Astrocyte (in vitro differentiated cells and primary cell): Measurements from ENCODE around the gene PLD4.

ENCODE experiments used
- EZH2 ChIP-seq: IDR thresholded peaks from 2 replicates; pipeline ENCODE4 v1.6.1; 2012; ENCODE audit warnings: mild to moderate bottlenecking, low read length, inconsistent platforms; ENCODE audit not compliant: insufficient read depth
- TF ChIP-seq, protein P1 (sequence below): IDR thresholded peaks from 2 replicates; pipeline ENCODE4 v1.5.1; 2011; ENCODE audit warnings: low read depth, mild to moderate bottlenecking, inconsistent platforms, low read length, moderate library complexity; ENCODE audit not compliant: insufficient read depth

DNA sequence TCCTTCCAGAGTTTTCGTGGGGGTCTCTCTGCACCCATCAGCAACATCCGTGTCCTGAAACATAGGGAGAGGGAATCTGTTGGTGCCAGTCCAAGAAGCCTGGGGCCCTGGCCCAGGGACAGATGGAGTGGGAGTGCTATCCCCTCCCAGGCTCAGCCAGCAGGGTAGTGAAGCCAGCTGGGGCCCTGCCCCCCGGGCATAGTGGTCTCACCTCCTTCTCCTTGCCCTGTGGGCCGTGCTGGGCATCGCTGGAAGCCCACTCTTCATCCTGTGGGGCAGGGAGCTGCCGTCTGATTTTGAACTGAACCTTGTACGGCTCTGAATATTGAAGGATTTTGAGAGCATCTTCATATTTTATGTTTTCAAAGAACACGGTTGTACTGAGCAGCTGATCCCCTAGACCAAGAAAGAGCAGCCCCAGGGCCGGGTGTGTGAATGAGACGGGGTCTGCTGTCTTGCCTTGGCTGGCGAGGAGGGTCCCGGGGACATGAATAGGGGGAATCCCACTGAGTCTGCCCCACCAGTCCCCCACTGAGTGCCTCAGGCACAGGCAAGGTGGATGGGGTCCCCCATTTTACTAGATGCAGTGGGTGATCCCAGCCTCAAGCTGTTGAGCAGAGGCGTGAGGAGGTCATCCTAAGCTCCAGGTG lies 30.2 kb downstream of the PLD4 start:
- TF ChIP-seq EZH2 = no peak
- TF ChIP-seq, protein P1, sequence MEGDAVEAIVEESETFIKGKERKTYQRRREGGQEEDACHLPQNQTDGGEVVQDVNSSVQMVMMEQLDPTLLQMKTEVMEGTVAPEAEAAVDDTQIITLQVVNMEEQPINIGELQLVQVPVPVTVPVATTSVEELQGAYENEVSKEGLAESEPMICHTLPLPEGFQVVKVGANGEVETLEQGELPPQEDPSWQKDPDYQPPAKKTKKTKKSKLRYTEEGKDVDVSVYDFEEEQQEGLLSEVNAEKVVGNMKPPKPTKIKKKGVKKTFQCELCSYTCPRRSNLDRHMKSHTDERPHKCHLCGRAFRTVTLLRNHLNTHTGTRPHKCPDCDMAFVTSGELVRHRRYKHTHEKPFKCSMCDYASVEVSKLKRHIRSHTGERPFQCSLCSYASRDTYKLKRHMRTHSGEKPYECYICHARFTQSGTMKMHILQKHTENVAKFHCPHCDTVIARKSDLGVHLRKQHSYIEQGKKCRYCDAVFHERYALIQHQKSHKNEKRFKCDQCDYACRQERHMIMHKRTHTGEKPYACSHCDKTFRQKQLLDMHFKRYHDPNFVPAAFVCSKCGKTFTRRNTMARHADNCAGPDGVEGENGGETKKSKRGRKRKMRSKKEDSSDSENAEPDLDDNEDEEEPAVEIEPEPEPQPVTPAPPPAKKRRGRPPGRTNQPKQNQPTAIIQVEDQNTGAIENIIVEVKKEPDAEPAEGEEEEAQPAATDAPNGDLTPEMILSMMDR = no peak
